WTC11 (cell line): Measurements from ENCODE around the gene CREB3L4. TPM values are rescaled to one million over a fixed set of nuclear protein-coding genes. Genes with fewer than 3 reads are reported as not detected.

Source experiments
- ATAC-seq: fragments of 200-7000 bp; cut with Tn5 transposase; 2 replicates; pipeline ENCODE4 v1.10.0; 2021; ENCODE audit warnings: mild to moderate bottlenecking, moderate library complexity
- CTCF ChIA-PET: fragments of 300-600 bp; sonication (Branson Sonifier 250); formaldehyde crosslinking; loops from one replicate; lab custom pipeline; 2021; ENCODE audit warnings: antibody characterized with exemption; lab: Charles Lee
- POLR2A ChIA-PET: fragments of 350-600 bp; sonication (Branson Sonifier 250); formaldehyde crosslinking; loops from one replicate; lab custom pipeline; 2021; ENCODE audit warnings: antibody characterized with exemption; lab: Charles Lee
- DNase-seq: peaks from one replicate; pipeline ENCODE4 v3.0.0; 2021; ENCODE audit warnings: low spot score
- H3K27ac Mint-ChIP-seq: 2 replicates; pipeline ENCODE4 v1.8.0; 2021; ENCODE audit warnings: mixed read lengths
- H3K27me3 Mint-ChIP-seq: 2 replicates; pipeline ENCODE4 v1.8.0; 2021; ENCODE audit warnings: low read depth, mild to moderate bottlenecking, moderate library complexity, mixed read lengths
- H3K36me3 Mint-ChIP-seq: 2 replicates; pipeline ENCODE4 v1.8.0; 2021; ENCODE audit warnings: mixed read lengths
- H3K4me1 Mint-ChIP-seq: 2 replicates; pipeline ENCODE4 v1.8.0; 2022; ENCODE audit warnings: mixed read lengths
- H3K4me3 Mint-ChIP-seq: 2 replicates; pipeline ENCODE4 v1.8.0; 2021; ENCODE audit warnings: mild to moderate bottlenecking, moderate library complexity, mixed read lengths
- H3K9me3 Mint-ChIP-seq: 2 replicates; pipeline ENCODE4 v1.8.0; 2021; ENCODE audit warnings: mixed read lengths
- ATF1 ChIP-seq: sonication (generic); formaldehyde crosslinking; IDR thresholded peaks from 2 replicates; pipeline ENCODE4 v1.8.1; 2023; ENCODE audit warnings: mild to moderate bottlenecking, moderate library complexity, missing genetic modification reagents
- ELF4 ChIP-seq: sonication (generic); formaldehyde crosslinking; IDR thresholded peaks from 2 replicates; pipeline ENCODE4 v1.8.1; 2022; ENCODE audit warnings: low read depth, mild to moderate bottlenecking, moderate library complexity, missing genetic modification reagents
- GRHL2 ChIP-seq: fragments of 250-450 bp; sonication (Bioruptor Pico); IDR thresholded peaks from 2 replicates; pipeline ENCODE4 v1.8.0; 2022; ENCODE audit warnings: mild to moderate bottlenecking, moderate library complexity; ENCODE audit not compliant: insufficient replicate concordance, severe bottlenecking
- HMGA2 ChIP-seq: fragments of 250-450 bp; sonication (Bioruptor Pico); IDR thresholded peaks from 2 replicates; pipeline ENCODE4 v1.4.0; 2021; ENCODE audit warnings: mild to moderate bottlenecking, moderate library complexity
- MXD4 ChIP-seq: fragments of 250-450 bp; sonication (Bioruptor Pico); IDR thresholded peaks from 2 replicates; pipeline ENCODE4 v1.8.0; 2021; ENCODE audit warnings: mild to moderate bottlenecking, moderate library complexity, borderline replicate concordance
- NFYB ChIP-seq: sonication (generic); formaldehyde crosslinking; conservative IDR thresholded peaks from 2 replicates; pipeline ENCODE4 v1.8.0; 2022; ENCODE audit warnings: low read depth, missing genetic modification reagents
- NR2C2 ChIP-seq: sonication (generic); formaldehyde crosslinking; IDR thresholded peaks from 2 replicates; pipeline ENCODE4 v1.8.0; 2022; ENCODE audit warnings: mild to moderate bottlenecking, missing genetic modification reagents
- RELA ChIP-seq: sonication (generic); formaldehyde crosslinking; IDR thresholded peaks from 2 replicates; pipeline ENCODE4 v1.8.1; 2022; ENCODE audit warnings: missing genetic modification reagents, mild to moderate bottlenecking, borderline replicate concordance
- SMAD3 ChIP-seq: sonication (generic); formaldehyde crosslinking; IDR thresholded peaks from 2 replicates; pipeline ENCODE4 v1.8.0; 2022; ENCODE audit warnings: missing genetic modification reagents, mild to moderate bottlenecking, borderline replicate concordance
- SMAD4 ChIP-seq: sonication (generic); formaldehyde crosslinking; IDR thresholded peaks from 2 replicates; pipeline ENCODE4 v1.8.0; 2022; ENCODE audit warnings: mild to moderate bottlenecking, missing genetic modification reagents
- TEAD1 ChIP-seq: sonication (generic); formaldehyde crosslinking; IDR thresholded peaks from 2 replicates; pipeline ENCODE4 v1.8.0; 2022; ENCODE audit warnings: mild to moderate bottlenecking, missing genetic modification reagents
- TEAD4 ChIP-seq: sonication (generic); formaldehyde crosslinking; IDR thresholded peaks from 2 replicates; pipeline ENCODE4 v1.8.0; 2022; ENCODE audit warnings: mild to moderate bottlenecking, missing genetic modification reagents
- ZNF121 ChIP-seq: sonication (generic); formaldehyde crosslinking; IDR thresholded peaks from 2 replicates; pipeline ENCODE4 v1.8.0; 2023; ENCODE audit warnings: missing genetic modification reagents
- ZNF232 ChIP-seq: sonication (generic); formaldehyde crosslinking; IDR thresholded peaks from 2 replicates; pipeline ENCODE4 v1.8.0; 2022; ENCODE audit warnings: mild to moderate bottlenecking, missing genetic modification reagents
- ZNF263 ChIP-seq: sonication (generic); formaldehyde crosslinking; IDR thresholded peaks from 2 replicates; pipeline ENCODE4 v1.8.1; 2022; ENCODE audit warnings: low read depth, mild to moderate bottlenecking, moderate library complexity, missing genetic modification reagents
- ZNF396 ChIP-seq: fragments of 250-450 bp; sonication (Bioruptor Pico); IDR thresholded peaks from 2 replicates; pipeline ENCODE4 v1.8.0; 2021; ENCODE audit warnings: mild to moderate bottlenecking, moderate library complexity, borderline replicate concordance
- total RNA-seq: library from RNA; stranded (reverse); gene quantifications from 3 replicates; pipeline ENCODE4 v1.2.3, GENCODE V29; 2021
- TF ChIP-seq, protein P1 (sequence below): sonication (generic); formaldehyde crosslinking; IDR thresholded peaks from 2 replicates; pipeline ENCODE4 v1.8.1; 2022; ENCODE audit warnings: low read depth, missing genetic modification reagents, borderline replicate concordance
- TF ChIP-seq, protein P2 (sequence below): sonication (generic); formaldehyde crosslinking; IDR thresholded peaks from 2 replicates; pipeline ENCODE4 v1.8.0; 2023; ENCODE audit warnings: missing genetic modification reagents
- TF ChIP-seq, protein P3 (sequence below): fragments of 250-450 bp; sonication (Bioruptor Pico); IDR thresholded peaks from 2 replicates; pipeline ENCODE4 v2.1.2; 2022; ENCODE audit warnings: mild to moderate bottlenecking, moderate library complexity
- TF ChIP-seq, protein P4 (sequence below): sonication (generic); formaldehyde crosslinking; IDR thresholded peaks from 2 replicates; pipeline ENCODE4 v1.8.1; 2023; ENCODE audit warnings: mild to moderate bottlenecking, missing genetic modification reagents, moderate library complexity
- TF ChIP-seq, protein P5 (sequence below): sonication (generic); formaldehyde crosslinking; IDR thresholded peaks from 2 replicates; pipeline ENCODE4 v1.8.1; 2022; ENCODE audit warnings: mild to moderate bottlenecking, missing genetic modification reagents, moderate library complexity, borderline replicate concordance
- TF ChIP-seq, protein P6 (sequence below): sonication (generic); formaldehyde crosslinking; IDR thresholded peaks from 2 replicates; pipeline ENCODE4 v1.8.0; 2022; ENCODE audit warnings: mild to moderate bottlenecking, missing genetic modification reagents

The CREB3L4 gene
- total RNA-seq, 1 experiment from 2014 or later, result 33.1 TPM

DNA sequence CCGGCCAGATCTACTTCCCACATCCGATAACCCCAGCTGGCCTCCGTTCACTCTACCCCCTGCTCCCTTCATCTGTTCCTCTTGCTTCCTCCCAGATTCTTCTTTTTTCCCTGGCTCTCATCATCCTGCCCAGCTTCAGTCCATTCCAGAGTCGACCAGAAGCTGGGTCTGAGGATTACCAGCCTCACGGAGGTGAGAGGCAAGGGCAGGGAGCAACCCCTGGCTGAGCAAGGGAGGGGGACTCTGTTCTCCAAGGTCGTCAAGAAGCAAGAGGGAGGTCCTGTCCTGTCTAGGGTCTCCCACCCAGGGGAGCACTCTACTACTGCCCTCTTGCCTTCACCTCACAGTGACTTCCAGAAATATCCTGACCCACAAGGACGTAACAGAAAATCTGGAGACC is 5.8 kb downstream of the CREB3L4 start:
- Mint-ChIP-seq H3K36me3 (peaks cover 31% of the 10 kb centered on the region), H3K4me3 (no peak overlapping the region), H3K4me1 (peaks cover 31% of the 10 kb centered on the region), H3K9me3 (no peaks in the 10 kb centered on the region), H3K27me3 (no peaks in the 10 kb centered on the region), H3K27ac (0 out of 2 replicates have a peak overlapping the region, but pooled peaks have one; percentile 56)
- ATAC-seq, result no peak
- POLR2A ChIA-PET, result no interaction called here
- TF ChIP-seq ZNF121 (no peak), ATF1 (no peak), SMAD4 (CRISPR knock-in tag) (no peak)
- TF ChIP-seq, protein P1, sequence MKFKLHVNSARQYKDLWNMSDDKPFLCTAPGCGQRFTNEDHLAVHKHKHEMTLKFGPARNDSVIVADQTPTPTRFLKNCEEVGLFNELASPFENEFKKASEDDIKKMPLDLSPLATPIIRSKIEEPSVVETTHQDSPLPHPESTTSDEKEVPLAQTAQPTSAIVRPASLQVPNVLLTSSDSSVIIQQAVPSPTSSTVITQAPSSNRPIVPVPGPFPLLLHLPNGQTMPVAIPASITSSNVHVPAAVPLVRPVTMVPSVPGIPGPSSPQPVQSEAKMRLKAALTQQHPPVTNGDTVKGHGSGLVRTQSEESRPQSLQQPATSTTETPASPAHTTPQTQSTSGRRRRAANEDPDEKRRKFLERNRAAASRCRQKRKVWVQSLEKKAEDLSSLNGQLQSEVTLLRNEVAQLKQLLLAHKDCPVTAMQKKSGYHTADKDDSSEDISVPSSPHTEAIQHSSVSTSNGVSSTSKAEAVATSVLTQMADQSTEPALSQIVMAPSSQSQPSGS (CRISPR knock-in tag), result no peak
- TF ChIP-seq, protein P2, sequence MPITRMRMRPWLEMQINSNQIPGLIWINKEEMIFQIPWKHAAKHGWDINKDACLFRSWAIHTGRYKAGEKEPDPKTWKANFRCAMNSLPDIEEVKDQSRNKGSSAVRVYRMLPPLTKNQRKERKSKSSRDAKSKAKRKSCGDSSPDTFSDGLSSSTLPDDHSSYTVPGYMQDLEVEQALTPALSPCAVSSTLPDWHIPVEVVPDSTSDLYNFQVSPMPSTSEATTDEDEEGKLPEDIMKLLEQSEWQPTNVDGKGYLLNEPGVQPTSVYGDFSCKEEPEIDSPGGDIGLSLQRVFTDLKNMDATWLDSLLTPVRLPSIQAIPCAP, result no peak
- TF ChIP-seq, protein P3, sequence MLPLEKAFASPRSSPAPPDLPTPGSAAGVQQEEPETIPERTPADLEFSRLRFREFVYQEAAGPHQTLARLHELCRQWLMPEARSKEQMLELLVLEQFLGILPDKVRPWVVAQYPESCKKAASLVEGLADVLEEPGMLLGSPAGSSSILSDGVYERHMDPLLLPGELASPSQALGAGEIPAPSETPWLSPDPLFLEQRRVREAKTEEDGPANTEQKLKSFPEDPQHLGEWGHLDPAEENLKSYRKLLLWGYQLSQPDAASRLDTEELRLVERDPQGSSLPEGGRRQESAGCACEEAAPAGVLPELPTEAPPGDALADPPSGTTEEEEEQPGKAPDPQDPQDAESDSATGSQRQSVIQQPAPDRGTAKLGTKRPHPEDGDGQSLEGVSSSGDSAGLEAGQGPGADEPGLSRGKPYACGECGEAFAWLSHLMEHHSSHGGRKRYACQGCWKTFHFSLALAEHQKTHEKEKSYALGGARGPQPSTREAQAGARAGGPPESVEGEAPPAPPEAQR (CRISPR knock-in tag), result no peak
- CTCF ChIA-PET, result no interaction called here
- DNase-seq, result no peak

DNA sequence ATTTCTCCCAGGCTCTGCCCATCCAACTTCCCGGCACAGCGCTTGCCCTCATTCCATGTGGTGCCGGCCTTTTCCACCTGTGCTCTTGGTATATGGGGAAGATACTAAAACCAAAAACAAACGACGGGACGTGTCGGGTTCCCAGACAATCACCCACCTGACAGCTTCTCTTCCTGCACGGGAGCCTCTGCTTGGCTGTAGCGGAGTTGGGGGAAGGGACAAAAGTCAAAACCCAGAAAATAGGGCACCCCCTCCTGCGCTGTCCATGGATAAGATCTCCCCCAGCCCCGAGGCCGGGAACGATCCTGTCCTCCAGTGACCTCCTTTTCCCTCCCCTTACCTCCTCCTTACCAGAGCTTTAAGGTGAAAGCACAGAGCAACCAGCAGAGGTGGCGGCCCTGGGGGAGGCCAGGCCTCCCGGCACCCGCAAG is 9.1 kb downstream of the CREB3L4 start:
- H3K9me3 Mint-ChIP-seq, result no peaks in the 10 kb centered on the region
- peaks cover 34% of the 10 kb centered on the region for H3K36me3 Mint-ChIP-seq
- CTCF ChIA-PET, result interaction anchor here (0.9 to 4.3 kb wide), 9 partner anchors 10 to 482 kb away, joined by 3 to 26 read pairs (median 4); partner anchors contain the start of genes CREB3L4, DENND4B, RAB13 and RPS27
- TF ChIP-seq TEAD4 (CRISPR knock-in tag) (no peak), ZNF396 (CRISPR knock-in tag) (no peak), ELF4 (no peak), GRHL2 (CRISPR knock-in tag) (no peak), SMAD3 (no peak), RELA (CRISPR knock-in tag) (no peak), TEAD1 (CRISPR knock-in tag) (no peak), ZNF232 (CRISPR knock-in tag) (no peak), NFYB (CRISPR knock-in tag) (no peak), ZNF263 (CRISPR knock-in tag) (no peak), MXD4 (no peak), HMGA2 (CRISPR knock-in tag) (no peak), NR2C2 (CRISPR knock-in tag) (no peak)
- TF ChIP-seq, protein P4, sequence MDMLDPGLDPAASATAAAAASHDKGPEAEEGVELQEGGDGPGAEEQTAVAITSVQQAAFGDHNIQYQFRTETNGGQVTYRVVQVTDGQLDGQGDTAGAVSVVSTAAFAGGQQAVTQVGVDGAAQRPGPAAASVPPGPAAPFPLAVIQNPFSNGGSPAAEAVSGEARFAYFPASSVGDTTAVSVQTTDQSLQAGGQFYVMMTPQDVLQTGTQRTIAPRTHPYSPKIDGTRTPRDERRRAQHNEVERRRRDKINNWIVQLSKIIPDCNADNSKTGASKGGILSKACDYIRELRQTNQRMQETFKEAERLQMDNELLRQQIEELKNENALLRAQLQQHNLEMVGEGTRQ (CRISPR knock-in tag), result no peak
- TF ChIP-seq, protein P5, sequence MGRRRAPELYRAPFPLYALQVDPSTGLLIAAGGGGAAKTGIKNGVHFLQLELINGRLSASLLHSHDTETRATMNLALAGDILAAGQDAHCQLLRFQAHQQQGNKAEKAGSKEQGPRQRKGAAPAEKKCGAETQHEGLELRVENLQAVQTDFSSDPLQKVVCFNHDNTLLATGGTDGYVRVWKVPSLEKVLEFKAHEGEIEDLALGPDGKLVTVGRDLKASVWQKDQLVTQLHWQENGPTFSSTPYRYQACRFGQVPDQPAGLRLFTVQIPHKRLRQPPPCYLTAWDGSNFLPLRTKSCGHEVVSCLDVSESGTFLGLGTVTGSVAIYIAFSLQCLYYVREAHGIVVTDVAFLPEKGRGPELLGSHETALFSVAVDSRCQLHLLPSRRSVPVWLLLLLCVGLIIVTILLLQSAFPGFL (CRISPR knock-in tag), result no peak
- TF ChIP-seq, protein P6, sequence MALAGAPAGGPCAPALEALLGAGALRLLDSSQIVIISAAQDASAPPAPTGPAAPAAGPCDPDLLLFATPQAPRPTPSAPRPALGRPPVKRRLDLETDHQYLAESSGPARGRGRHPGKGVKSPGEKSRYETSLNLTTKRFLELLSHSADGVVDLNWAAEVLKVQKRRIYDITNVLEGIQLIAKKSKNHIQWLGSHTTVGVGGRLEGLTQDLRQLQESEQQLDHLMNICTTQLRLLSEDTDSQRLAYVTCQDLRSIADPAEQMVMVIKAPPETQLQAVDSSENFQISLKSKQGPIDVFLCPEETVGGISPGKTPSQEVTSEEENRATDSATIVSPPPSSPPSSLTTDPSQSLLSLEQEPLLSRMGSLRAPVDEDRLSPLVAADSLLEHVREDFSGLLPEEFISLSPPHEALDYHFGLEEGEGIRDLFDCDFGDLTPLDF (CRISPR knock-in tag), result no peak
- TF ChIP-seq, all 79 proteins: peak for 0
- DNase-seq (no peak), ATAC-seq (no peak; the same call in 1 of the 2 replicates)
- peak overlapping the region; percentile 98 for H3K4me3 Mint-ChIP-seq
- POLR2A ChIA-PET, result interaction anchor here (1.0 to 3.1 kb wide), 10 partner anchors 9 to 343 kb away, joined by 3 to 55 read pairs (median 5); partner anchors contain the start of genes CHTOP, CREB3L4, GATAD2B and RAB13
- H3K4me1 Mint-ChIP-seq, result peaks cover 31% of the 10 kb centered on the region
- no peaks in the 10 kb centered on the region for H3K27me3 Mint-ChIP-seq
- H3K27ac Mint-ChIP-seq, result peak overlapping the region; percentile 97
